ENCODE results near the gene ZNF256. TPM values are rescaled to one million over a fixed set of nuclear protein-coding genes. Genes with fewer than 3 reads are reported as not detected.

ZNF256 gene
- total and polyA plus RNA-seq, 2 donors (not counting 1 experiment from before 2014, with no cell fraction given), result 3.7 to 6.3 TPM

- Histone ChIP-seq H2AFZ (ENCODE audit: low read length) (no peak overlapping the region), H3K9me3 (ENCODE audit: control insufficient read depth, insufficient read depth, low read depth, low read length) (no peaks in the 10 kb centered on the region), H3K36me3 (ENCODE audit: control insufficient read depth, insufficient read depth, low read length) (no peaks in the 10 kb centered on the region), H3K9ac (ENCODE audit: insufficient read depth, low read length) (no peak overlapping the region), H3K27me3 (ENCODE audit: control insufficient read depth, insufficient read depth, low read length) (no peaks in the 10 kb centered on the region), H3K79me2 (ENCODE audit: control insufficient read depth, insufficient read depth, low read length) (no peaks in the 10 kb centered on the region), H3K27ac (ENCODE audit: insufficient read depth, low read length) (no peak overlapping the region), H3K4me2 (ENCODE audit: extremely low read depth, insufficient read depth, low read length) (no peak overlapping the region), H3K4me3 (replicated peaks in 1 of 4; ENCODE audit: control extremely low read depth in 1 of 4, insufficient read depth in 1 of 4, low read depth in 3 of 4, low read length in 4 of 4) (peak overlapping the region in 1 of 4 experiments; percentile 92), H3K4me1 (ENCODE audit: control insufficient read depth, extremely low read depth, insufficient read depth, low read length) (no peaks in the 10 kb centered on the region), H4K20me1 (ENCODE audit: control insufficient read depth, extremely low read depth, insufficient read depth, low read length) (no peaks in the 10 kb centered on the region)
- DNase-seq (ENCODE audit: low read depth in 2 of 2), result no peak
- no peak for TF ChIP-seq EZH2 (IDR thresholded peaks at IDR 0.05; ENCODE audit: low read length, missing control alignments)
- no peak for TF ChIP-seq CTCF (conservative IDR thresholded peaks at IDR 0.05 in 1 of 2, IDR thresholded peaks at IDR 0.05 in 1 of 2; ENCODE audit: low read depth in 1 of 2, low read length in 2 of 2)
Observed at GRCh38 chr19:57935731-57936130, 11.8 kb downstream of the ZNF256 start.

GRCh38 chr19:57934820-57935665 lies 12.5 kb downstream of the ZNF256 start, which contains the start of gene ZNF418:
TSS of gene ZNF418 (minus strand) at chr19:57935402. CDS start at chr19:57933822, 1,580 bp downstream.
- no peaks in the 10 kb centered on the region for H3K79me2 ChIP-seq (ENCODE audit: control insufficient read depth, insufficient read depth, low read length)
- peak within 1 kb of the TSS; percentile 8 for H3K27ac ChIP-seq (ENCODE audit: insufficient read depth, low read length)
- peak within 1 kb of the TSS; percentile 66 for H3K9ac ChIP-seq (ENCODE audit: insufficient read depth, low read length)
- no peaks in the 10 kb centered on the region for H3K27me3 ChIP-seq (ENCODE audit: control insufficient read depth, insufficient read depth, low read length)
- no peaks in the 10 kb centered on the region for H4K20me1 ChIP-seq (ENCODE audit: control insufficient read depth, extremely low read depth, insufficient read depth, low read length)
- H2AFZ ChIP-seq (ENCODE audit: low read length), result peak within 1 kb of the TSS; percentile 83
- H3K9me3 ChIP-seq (ENCODE audit: control insufficient read depth, insufficient read depth, low read depth, low read length), result no peaks in the 10 kb centered on the region
- TF ChIP-seq EZH2 (IDR thresholded peaks at IDR 0.05; ENCODE audit: low read length, missing control alignments) (no peak), CTCF (conservative IDR thresholded peaks at IDR 0.05 in 1 of 2, IDR thresholded peaks at IDR 0.05 in 1 of 2; ENCODE audit: low read depth in 1 of 2, low read length in 2 of 2) (no peak)
- no peaks in the 10 kb centered on the region for H3K36me3 ChIP-seq (ENCODE audit: control insufficient read depth, insufficient read depth, low read length)
- no peaks in the 10 kb centered on the region for H3K4me1 ChIP-seq (ENCODE audit: control insufficient read depth, extremely low read depth, insufficient read depth, low read length)
- H3K4me2 ChIP-seq (ENCODE audit: extremely low read depth, insufficient read depth, low read length), result peak within 1 kb of the TSS; percentile 81
- DNase-seq (ENCODE audit: low read depth in 2 of 2), result peak; percentile 88 to 89
- H3K4me3 ChIP-seq (replicated peaks in 1 of 4; ENCODE audit: control extremely low read depth in 1 of 4, insufficient read depth in 1 of 4, low read depth in 3 of 4, low read length in 4 of 4), result peak within 1 kb of the TSS; percentile 64 to 92 (median 80)

GRCh38 chr19:57927587-57927986 lies 19.9 kb downstream of the ZNF256 start:
- Histone ChIP-seq H3K9me3 (ENCODE audit: control insufficient read depth, insufficient read depth, low read depth, low read length) (peaks cover 4% of the 10 kb centered on the region), H2AFZ (ENCODE audit: low read length) (no peak overlapping the region), H3K4me2 (ENCODE audit: extremely low read depth, insufficient read depth, low read length) (no peak overlapping the region), H4K20me1 (ENCODE audit: control insufficient read depth, extremely low read depth, insufficient read depth, low read length) (no peaks in the 10 kb centered on the region), H3K9ac (ENCODE audit: insufficient read depth, low read length) (no peak overlapping the region), H3K36me3 (ENCODE audit: control insufficient read depth, insufficient read depth, low read length) (peaks cover 3% of the 10 kb centered on the region), H3K27ac (ENCODE audit: insufficient read depth, low read length) (no peak overlapping the region), H3K4me1 (ENCODE audit: control insufficient read depth, extremely low read depth, insufficient read depth, low read length) (no peaks in the 10 kb centered on the region), H3K79me2 (ENCODE audit: control insufficient read depth, insufficient read depth, low read length) (no peaks in the 10 kb centered on the region), H3K27me3 (ENCODE audit: control insufficient read depth, insufficient read depth, low read length) (no peaks in the 10 kb centered on the region), H3K4me3 (replicated peaks in 1 of 4; ENCODE audit: control extremely low read depth in 1 of 4, insufficient read depth in 1 of 4, low read depth in 3 of 4, low read length in 4 of 4) (no peak overlapping the region)
- no peak for DNase-seq (ENCODE audit: low read depth in 2 of 2)
- TF ChIP-seq EZH2 (IDR thresholded peaks at IDR 0.05; ENCODE audit: low read length, missing control alignments) (no peak), CTCF (conservative IDR thresholded peaks at IDR 0.05 in 1 of 2, IDR thresholded peaks at IDR 0.05 in 1 of 2; ENCODE audit: low read depth in 1 of 2, low read length in 2 of 2) (no peak)
